AG09319 (cell line): ENCODE measurements around the gene SCT.
"Not testable (repeated sequence)": the region's sequence is repeated elsewhere in the genome, so short reads cannot be mapped to it uniquely, and the experiment has no call there.

Experiments
- DNase-seq: peaks from one replicate; pipeline ENCODE4 v3.0.0-alpha.2; 2010; ENCODE audit warnings: low read depth; ENCODE audit errors: extremely low read depth
- TF ChIP-seq, protein P1 (sequence below): IDR thresholded peaks from 2 replicates; pipeline ENCODE4 v1.5.1; 2011; ENCODE audit warnings: low read depth, mild to moderate bottlenecking, inconsistent platforms, low read length, moderate library complexity

Gene SCT

DNA sequence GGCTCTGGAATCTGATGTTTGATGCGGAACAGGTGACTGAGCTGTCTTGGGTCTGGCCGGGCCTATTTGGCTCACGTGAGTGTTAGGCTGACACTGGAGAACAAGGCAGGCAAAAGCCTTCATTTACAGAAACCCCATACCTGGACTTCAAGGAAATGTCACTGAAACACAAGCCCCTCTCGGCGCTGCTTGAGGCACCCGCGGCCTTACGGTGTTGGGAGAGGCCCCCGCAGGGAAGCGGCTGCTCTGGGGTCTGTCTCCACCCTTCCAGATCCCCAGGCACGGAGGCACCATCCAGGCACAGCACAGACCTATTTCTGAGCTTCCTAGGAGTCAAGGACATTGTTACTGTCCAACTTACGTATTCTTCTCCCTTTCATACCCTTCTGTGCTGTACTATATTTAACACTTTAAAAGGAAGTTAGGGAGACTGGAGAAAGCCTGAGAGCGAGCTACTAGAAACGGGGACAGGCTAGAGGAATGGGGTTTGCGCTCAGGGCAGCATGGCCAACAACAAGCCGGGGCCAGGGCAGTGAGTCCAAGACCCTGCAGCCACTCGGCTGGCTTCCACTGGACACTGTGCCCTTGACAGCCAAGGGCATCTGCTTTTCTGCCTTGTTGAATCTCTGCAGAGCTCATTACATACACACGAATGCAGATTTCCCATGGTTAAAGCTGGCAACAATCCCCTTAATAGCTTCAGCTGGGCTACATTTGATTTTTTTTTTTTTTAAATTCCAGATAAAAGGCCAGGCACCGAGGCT is 33.9 kb upstream of the SCT start:
- TF ChIP-seq, protein P1, sequence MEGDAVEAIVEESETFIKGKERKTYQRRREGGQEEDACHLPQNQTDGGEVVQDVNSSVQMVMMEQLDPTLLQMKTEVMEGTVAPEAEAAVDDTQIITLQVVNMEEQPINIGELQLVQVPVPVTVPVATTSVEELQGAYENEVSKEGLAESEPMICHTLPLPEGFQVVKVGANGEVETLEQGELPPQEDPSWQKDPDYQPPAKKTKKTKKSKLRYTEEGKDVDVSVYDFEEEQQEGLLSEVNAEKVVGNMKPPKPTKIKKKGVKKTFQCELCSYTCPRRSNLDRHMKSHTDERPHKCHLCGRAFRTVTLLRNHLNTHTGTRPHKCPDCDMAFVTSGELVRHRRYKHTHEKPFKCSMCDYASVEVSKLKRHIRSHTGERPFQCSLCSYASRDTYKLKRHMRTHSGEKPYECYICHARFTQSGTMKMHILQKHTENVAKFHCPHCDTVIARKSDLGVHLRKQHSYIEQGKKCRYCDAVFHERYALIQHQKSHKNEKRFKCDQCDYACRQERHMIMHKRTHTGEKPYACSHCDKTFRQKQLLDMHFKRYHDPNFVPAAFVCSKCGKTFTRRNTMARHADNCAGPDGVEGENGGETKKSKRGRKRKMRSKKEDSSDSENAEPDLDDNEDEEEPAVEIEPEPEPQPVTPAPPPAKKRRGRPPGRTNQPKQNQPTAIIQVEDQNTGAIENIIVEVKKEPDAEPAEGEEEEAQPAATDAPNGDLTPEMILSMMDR: no peak

GRCh38 chr11:660281-660680 is 33.3 kb upstream of the SCT start:
- no peak for DNase-seq
- TF ChIP-seq, protein P1: no peak

More for the DNA sequence above, 33.9 kb upstream of the SCT start:
- no peak for DNase-seq

DNA sequence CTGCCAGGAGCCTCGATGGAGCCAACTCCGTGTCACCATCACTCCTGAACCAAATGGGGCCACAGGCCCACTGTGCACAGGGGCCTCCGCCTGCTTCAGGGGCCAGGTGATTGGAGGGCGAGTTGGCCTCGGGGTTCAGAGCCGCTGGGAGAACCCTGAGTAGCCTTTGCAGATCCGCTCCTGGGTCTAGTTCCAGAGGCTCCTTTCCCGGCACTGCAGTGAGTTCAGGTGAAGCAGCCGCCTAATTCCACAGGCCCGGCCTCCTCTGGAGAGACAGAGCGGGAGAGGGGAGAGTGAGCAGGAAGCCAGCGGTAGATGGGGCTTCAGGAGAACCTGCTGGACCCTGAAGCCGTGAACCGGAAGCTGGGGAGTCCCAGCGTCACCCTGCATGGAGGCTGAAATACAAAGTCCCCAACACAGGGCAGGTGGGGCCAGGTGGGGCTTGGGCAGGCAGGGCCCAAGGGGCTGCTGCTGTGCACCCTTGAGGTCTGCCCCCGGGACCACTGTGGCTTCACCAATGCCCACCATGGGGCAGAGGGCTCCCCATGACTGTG is 32.6 kb upstream of the SCT start:
- TF ChIP-seq, protein P1: no peak
- DNase-seq: no peak

GRCh38 chr11:657691-658126 is 30.7 kb upstream of the SCT start:
- TF ChIP-seq, protein P1: no peak
- no peak for DNase-seq

GRCh38 chr11:656866-657265 is 29.9 kb upstream of the SCT start:
- no peak for DNase-seq
- TF ChIP-seq, protein P1: no peak

GRCh38 chr11:656426-656825 is 29.4 kb upstream of the SCT start:
- no peak for DNase-seq
- TF ChIP-seq, protein P1: no peak

GRCh38 chr11:655036-655726 is 28.2 kb upstream of the SCT start:
- TF ChIP-seq, protein P1: no peak
- DNase-seq: no peak

GRCh38 chr11:654444-654843 is 27.5 kb upstream of the SCT start:
- not testable (repeated sequence) for DNase-seq
